Measurements from ENCODE around the gene TTLL13. TPM values are rescaled to one million over a fixed set of nuclear protein-coding genes. Genes with fewer than 3 reads are reported as not detected.

The TTLL13 gene
- polyA plus RNA-seq, 1 donor from 2014 or later: 0.33 TPM

- Histone ChIP-seq H4K20me1 (ENCODE audit: insufficient read depth) (no peaks in the 10 kb centered on the region), H3K9ac (ENCODE audit: low read length) (no peak overlapping the region), H2AFZ (ENCODE audit: low read depth, low read length) (no peak overlapping the region), H3K4me3 (ENCODE audit: low read length) (no peak overlapping the region), H3K9me3 (ENCODE audit: low read length) (no peaks in the 10 kb centered on the region), H3K9me2 (ENCODE audit: insufficient read depth, low read length) (no peaks in the 10 kb centered on the region), H3K27ac (ENCODE audit: low read length) (no peak overlapping the region), H3K27me3 (ENCODE audit: insufficient read depth, low read depth, low read length) (no peaks in the 10 kb centered on the region), H3K36me3 (ENCODE audit: insufficient read depth, low read length) (no peaks in the 10 kb centered on the region), H3K4me2 (ENCODE audit: low read length) (no peak overlapping the region), H3K79me2 (replicated peaks; ENCODE audit: insufficient read depth, low read length) (peaks cover 19% of the 10 kb centered on the region), H3F3A (ENCODE audit: insufficient read depth, low read length, poor library complexity, severe bottlenecking) (no peaks in the 10 kb centered on the region)
- TF ChIP-seq MXI1 (conservative IDR thresholded peaks at IDR 0.05; ENCODE audit: poor library complexity, severe bottlenecking) (no peak), POLR2AphosphoS5 (IDR thresholded peaks at IDR 0.05) (no peak), RAD21 (conservative IDR thresholded peaks at IDR 0.05) (no peak), EZH2 (IDR thresholded peaks at IDR 0.05; ENCODE audit: borderline replicate concordance, insufficient read depth, low read length, poor library complexity, severe bottlenecking) (no peak), SMC3 (conservative IDR thresholded peaks at IDR 0.05; ENCODE audit: poor library complexity) (no peak), EP300 (conservative IDR thresholded peaks at IDR 0.05; ENCODE audit: poor library complexity, severe bottlenecking) (no peak), REST (IDR thresholded peaks at IDR 0.05; ENCODE audit: borderline replicate concordance) (no peak), CTCF (IDR thresholded peaks at IDR 0.05; ENCODE audit: poor library complexity, severe bottlenecking) (no peak), TAF1 (IDR thresholded peaks at IDR 0.05; ENCODE audit: low read depth) (no peak)
These were observed 38.3 kb upstream of the TTLL13 start for GRCh38 chr15:90211009-90211408.

- H3K27me3 ChIP-seq (ENCODE audit: insufficient read depth, low read depth, low read length): no peaks in the 10 kb centered on the region
- no peak for TF ChIP-seq TAF1 (IDR thresholded peaks at IDR 0.05; ENCODE audit: low read depth)
- no peak for TF ChIP-seq RAD21 (conservative IDR thresholded peaks at IDR 0.05)
- no peak for TF ChIP-seq MXI1 (conservative IDR thresholded peaks at IDR 0.05; ENCODE audit: poor library complexity, severe bottlenecking)
- no peak for TF ChIP-seq EP300 (conservative IDR thresholded peaks at IDR 0.05; ENCODE audit: poor library complexity, severe bottlenecking)
- no peak for TF ChIP-seq CTCF (IDR thresholded peaks at IDR 0.05; ENCODE audit: poor library complexity, severe bottlenecking)
- TF ChIP-seq SMC3 (conservative IDR thresholded peaks at IDR 0.05; ENCODE audit: poor library complexity): no peak
- no peak overlapping the region for H3K4me3 ChIP-seq (ENCODE audit: low read length)
- H3K36me3 ChIP-seq (ENCODE audit: insufficient read depth, low read length): no peaks in the 10 kb centered on the region
- H3K27ac ChIP-seq (ENCODE audit: low read length): no peak overlapping the region
- no peaks in the 10 kb centered on the region for H3F3A ChIP-seq (ENCODE audit: insufficient read depth, low read length, poor library complexity, severe bottlenecking)
- H2AFZ ChIP-seq (ENCODE audit: low read depth, low read length): no peak overlapping the region
- no peaks in the 10 kb centered on the region for H3K9me3 ChIP-seq (ENCODE audit: low read length)
- no peak overlapping the region for H3K4me2 ChIP-seq (ENCODE audit: low read length)
- no peaks in the 10 kb centered on the region for H4K20me1 ChIP-seq (ENCODE audit: insufficient read depth)
- no peaks in the 10 kb centered on the region for H3K9me2 ChIP-seq (ENCODE audit: insufficient read depth, low read length)
- peaks cover 17% of the 10 kb centered on the region for H3K79me2 ChIP-seq (replicated peaks; ENCODE audit: insufficient read depth, low read length)
- no peak overlapping the region for H3K9ac ChIP-seq (ENCODE audit: low read length)
These were observed 37.8 kb upstream of the TTLL13 start for GRCh38 chr15:90211440-90212143.
